NOMO-1 treated with DMSO at 0.1 percent for 48 hours (cell line): ENCODE measurements around the gene ZNF69.
A peak's percentile ranks its signal among the peaks of the same experiment; 100 is the strongest.
"Not testable (repeated sequence)": the region's sequence is repeated elsewhere in the genome, so short reads cannot be mapped to it uniquely, and the experiment has no call there.

Experiments used
- DNase-seq: peaks from one replicate; lab custom pipeline; 2025; ENCODE audit not compliant: unreplicated experiment; lab: John Stamatoyannopoulos, UW

ZNF69 gene

DNA sequence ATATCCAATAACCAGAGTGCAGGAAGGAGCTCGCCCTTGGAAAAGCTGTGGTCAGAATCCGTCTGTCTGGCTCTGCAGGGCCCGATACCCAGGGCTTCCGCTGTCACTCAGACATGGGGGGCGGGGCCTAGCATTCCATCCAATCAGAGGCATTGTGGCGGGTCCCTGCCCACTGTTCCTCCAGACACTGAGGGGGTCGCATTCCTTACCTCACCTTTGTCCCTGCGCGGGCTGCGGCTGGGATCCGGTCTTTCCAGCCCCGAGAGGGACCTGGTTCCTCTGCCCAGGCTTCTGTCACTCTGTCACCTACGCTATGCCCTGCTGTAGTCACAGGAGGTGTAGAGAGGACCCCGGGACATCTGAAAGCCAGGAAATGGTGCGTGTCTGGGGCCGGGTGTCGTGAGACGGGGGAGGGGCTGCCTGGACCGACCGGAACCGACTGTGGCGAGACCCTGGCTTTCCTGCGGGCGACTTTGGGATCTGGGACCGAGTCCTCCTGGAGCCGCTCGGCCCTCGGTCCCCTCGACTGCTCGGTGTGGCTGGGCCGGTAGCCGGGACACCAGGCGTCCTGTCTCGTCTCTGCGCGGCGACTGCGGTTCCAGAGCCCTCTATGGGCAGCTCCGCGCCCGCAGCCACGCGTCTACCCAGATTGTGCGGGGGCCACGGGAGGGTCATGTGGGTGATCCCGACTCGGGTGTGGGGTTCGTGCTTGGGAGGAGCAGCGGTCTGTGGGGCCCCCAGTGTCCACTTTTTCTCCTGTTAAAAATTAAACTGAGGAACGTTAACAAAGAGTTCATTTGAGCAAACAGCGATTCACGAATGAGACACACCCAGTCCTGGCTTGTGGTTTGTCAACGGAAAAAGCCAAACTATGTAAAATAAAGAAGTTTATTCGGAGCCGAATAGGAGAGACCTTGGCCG lies at the start of gene ZNF69:
TSS of gene ZNF69 (plus strand) at position 172 of the 921 bp plus-strand sequence. CDS start at position 314, 142 bp downstream.
- peak; percentile 72 for DNase-seq

DNA sequence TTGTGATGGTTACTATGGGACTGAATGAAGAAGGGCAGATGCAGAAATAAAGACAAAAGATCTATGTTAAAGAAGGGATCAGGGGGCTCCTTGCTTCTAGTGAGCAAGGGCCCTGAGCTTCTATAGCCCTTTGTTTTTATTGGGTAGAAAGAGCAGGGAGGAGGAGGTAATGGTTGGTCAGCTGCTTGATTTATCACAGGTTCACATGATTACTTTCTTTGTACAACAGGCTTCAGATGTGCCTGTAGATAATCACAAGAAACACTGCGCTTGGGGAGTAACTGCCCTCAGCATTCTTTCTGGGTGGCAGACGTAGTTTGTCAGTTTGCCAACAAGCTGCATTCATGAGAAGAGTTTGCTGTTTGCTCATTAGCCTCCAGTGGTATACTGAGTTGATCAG lies 43.9 kb upstream of the ZNF69 start:
- DNase-seq: no peak

DNA sequence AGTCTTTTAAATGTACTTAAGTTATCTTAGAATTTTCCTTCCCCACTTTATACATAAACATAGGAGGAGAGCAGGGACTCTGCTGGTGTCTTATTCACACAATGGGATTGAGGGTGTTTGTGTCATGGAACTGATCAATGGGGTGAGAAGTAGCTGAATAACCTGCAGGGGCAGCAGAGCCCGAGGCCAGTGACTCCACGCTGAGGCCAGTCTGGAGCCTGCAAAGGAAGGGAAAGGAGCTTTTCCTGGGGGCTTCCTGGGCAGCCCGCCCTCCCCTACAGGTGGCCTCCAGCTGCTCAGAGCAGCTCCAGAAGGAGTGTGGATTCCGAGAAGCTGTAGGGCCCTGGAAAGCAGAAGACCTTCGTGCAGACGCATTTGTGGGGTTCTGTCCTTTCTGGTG lies 40.0 kb upstream of the ZNF69 start:
- not testable (repeated sequence) for DNase-seq

DNA sequence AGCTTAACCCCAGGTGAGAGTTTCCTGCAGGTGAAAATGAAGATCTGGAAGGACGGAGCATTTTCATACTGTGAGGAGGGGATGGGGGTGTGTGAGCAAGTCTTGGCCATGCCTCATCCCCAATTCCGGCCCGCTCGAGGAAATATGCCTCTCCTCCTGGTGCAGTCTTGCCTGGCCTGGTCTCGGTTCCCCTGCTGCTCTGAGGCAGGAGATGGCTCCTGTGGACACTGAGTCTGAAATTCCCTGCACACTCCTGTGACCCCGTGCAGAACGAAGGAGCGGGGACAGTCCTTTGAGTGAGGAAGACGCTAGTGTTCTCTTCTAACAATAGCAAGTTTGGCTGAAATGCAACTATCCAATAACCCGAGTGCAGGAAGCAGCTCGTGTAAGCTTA lies 39.4 kb upstream of the ZNF69 start:
- DNase-seq: no peak

DNA sequence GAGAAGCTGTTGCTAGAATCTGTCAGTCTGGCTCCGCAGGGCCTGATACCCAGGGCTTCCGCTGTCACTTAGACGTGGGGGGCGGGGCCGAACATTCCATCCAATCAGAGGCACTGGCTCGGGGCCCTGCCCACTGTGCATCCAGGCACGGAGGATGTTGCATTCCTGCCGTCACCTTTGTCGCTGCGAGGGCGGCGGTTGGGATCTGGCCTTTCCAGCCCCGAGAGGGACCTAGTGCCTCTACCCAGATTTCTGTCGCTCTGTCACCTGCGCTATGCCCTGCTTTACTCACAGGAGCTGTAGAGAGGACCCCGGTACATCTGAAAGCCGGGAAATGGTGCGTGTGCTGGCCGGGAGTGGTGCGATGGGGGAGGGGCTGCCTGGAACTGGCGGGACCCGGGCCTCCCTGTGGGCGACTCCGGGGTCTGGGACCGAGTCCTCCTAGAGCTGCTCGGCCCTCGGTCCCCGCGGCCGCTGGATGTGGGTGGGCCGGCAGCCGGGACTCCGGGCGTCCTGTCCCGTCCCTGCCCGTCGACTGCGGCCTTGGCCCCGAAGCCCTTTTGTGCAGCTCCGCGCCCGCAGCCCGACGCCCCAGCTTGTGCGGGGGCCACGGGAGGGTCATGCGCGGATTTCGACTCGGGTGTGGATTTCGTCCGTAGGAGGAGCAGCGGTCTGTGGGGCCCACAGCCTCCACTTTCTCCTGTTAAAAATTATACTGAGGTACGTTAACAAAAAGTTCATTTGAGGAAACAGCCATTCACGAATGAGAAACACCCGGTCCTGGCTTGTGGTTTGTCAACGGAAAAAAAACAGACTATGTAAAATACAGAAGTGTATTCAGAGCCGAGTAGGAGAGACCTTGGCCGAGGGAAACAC lies 38.8 kb upstream of the ZNF69 start, which contains the start of gene ZNF439:
TSS of gene ZNF439 (plus strand) at position 133 of the 876 bp plus-strand sequence. CDS start at position 275, 142 bp downstream.
- peak; percentile 56 for DNase-seq

DNA sequence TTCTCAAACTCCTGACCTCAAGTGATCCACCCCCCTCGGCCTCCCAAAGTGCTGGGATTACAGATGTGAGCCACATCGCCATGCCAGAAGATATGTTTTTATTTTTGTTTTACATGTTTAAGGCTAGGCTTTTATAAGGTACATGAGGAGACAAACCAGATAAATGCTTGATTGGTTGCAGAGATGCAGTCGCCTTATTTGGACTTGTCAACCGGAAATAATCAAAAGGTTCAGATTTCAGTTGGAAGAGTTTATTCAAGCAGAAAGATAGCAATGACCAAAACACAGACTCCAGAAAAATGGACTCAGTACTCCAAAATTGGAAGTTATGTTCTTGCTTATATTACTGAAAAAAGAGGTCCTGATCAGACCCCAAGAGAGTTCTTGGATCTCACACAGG lies 37.3 kb upstream of the ZNF69 start:
- not testable (repeated sequence) for DNase-seq

DNA sequence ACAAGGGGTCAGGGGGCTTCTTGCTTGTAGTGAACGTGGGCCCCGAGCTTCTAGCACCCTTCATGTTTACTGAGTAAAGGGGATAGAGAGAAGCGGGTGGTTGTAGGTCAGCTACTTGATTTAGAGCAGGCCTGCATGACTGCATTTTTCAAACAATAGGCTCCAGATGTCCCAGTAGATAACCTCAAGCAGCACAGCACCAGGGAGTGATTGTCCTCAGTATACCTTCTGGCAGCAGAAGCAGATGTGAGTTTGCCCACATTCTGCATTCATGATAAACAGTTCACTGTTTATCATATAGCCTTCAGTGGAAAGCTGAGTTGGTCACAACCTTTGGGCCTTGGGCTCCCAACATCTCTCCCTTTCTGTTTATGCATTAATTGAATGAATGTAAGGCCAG lies 34.2 kb upstream of the ZNF69 start:
- DNase-seq: no peak

DNA sequence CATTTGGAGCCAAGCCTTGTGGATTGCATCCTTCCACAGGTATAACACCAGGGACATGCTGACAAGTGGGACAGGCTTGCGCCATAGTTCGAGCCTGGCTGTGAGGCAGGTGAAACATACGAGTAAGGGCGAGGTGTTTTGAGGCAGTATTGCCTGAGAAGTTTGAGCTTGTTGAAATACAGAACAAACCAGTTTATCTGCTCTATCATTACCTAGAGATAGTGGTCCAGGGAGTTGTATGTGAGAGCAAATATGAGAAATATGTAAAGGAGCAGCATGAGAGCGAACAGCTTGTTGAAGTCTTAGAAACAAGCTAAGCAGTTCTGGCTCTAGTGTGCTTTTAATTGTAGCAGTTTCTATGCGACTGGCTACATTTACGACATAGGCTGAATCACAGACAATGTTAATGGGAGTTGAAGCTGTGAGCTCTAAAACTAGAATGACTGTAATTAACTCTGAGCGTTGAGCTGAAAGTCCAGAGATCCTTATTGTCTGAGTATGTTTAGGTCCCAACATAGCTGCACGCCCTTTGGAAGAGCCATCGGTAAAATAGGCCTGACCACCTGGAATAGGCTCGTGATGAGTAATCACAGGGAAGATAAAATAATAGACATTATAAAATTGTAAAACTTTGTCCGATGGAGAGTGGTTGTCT lies 30.9 kb upstream of the ZNF69 start:
- no peak for DNase-seq

DNA sequence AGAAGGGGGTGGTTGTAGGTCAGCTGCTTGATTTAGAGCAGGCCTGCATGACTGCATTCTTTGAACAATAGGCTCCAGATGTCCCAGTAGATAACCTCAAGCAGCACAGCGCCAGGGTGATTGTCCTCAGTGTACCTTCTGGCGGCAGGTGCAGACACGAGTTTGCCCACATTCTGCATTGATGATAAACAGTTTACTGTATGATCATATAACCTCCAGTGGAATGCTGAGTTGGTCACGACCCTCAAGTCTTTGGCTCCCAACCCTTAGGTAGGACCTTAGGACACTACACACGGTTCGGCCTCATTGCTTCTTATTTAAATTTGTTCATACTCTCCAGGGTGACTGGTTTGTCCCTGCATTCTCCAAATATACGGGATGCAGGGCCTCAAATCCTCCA lies 26.9 kb upstream of the ZNF69 start:
- no peak for DNase-seq

DNA sequence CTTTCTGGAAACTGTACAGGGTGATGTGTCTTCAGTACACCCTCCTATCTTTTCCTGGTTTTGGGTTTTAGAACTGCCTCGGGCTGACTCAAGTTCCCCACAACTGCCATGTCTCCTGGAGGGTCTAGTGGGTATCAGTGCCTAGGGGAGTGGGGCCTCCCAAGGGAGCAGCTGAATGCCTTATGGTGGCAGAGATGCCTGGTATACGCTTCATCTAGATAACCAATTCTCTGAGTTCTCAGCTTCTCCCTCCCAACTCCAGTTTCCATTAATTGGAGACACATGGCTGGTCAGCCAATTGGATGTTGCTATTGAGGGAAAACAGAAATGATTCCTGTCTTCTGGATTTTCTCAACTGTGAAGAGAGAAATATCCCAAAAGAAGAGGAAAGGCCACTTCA lies 26.3 kb upstream of the ZNF69 start:
- no peak for DNase-seq

DNA sequence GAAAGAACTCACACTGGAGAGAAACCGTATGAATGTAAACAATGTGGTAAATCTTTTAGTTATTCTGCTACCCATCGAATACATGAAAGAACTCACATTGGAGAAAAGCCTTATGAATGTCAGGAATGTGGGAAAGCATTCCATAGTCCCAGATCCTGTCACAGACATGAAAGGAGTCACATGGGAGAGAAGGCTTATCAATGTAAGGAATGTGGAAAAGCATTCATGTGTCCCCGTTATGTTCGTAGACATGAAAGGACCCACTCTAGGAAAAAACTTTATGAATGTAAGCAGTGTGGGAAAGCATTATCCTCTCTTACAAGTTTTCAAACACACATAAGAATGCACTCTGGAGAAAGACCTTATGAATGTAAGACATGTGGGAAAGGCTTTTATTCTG lies 19.8 kb upstream of the ZNF69 start:
- DNase-seq: not testable (repeated sequence)

DNA sequence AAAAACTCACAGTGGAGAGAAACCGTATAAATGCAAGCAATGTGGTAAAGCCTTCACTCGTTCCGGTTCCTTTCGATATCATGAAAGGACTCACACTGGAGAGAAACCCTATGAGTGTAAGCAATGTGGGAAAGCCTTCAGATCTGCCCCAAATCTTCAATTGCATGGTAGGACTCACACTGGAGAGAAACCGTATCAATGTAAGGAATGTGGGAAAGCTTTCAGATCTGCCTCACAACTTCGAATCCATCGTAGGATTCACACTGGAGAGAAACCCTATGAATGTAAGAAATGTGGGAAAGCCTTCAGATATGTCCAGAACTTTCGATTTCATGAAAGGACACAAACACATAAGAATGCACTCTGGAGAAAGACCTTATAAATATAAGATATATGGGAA lies 19.4 kb upstream of the ZNF69 start:
- no peak for DNase-seq

DNA sequence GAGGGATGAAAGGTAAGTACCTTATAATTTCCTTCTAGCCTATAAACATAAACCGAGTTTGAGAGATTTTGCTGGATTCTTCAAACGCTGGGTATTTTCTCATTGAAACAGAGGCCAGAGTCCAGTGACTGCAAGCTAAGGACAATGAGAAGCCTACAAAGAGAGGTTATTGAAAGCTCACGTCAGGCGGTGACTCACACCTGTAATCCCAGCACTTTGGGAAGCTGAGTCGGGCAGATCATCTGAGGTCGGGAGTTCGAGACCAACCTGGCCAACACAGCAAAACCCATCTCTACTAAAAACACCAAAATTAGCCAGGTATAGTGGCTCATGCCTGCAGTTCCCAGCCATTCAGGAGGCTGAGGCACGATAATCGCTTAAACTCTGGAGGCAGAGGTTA lies 15.0 kb upstream of the ZNF69 start:
- DNase-seq: no peak

DNA sequence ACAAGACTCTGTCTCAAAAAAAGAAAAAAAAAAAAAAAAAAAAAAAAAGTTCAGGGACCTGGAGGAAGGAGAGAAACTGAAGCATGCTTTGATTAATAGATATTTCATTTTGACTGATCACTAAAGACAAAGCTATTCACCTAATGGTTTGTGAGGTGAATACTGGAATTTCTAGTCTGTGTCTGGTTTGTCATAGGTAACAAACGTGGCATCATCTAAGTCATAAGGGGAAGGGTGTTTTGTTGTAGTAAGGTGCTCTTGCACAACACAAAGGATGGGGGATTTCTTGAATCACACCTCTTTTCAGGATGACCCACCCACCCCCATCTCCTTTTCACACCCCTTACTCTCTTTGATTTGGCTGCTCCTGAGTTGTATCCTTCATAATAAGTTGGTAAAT lies 13.8 kb upstream of the ZNF69 start:
- no peak for DNase-seq

DNA sequence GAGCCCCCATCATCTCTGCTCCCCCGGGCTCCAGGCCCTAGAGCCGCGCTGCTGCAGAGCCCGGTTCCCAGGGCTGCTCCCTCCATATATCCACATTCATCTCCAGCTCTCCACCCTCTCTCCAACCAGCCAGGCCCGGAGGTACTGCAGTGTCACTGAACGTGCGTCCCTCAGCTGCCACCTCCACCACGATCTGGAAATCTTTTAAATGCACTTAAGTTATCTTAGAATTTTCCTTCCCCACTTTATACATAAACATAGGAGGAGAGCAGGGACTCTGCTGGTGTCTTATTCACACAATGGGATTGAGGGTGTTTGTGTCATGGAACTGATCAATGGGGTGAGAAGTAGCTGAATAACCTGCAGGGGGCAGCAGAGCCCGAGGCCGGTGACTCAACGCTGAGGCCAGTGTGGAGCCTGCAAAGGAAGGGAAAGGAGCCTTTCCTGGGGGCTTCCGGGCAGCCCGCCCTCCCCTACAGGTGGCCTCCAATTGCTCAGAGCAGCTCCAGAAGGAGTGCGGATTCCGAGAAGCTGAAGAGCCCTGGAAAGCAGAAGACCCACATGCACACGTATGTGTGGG lies 7.8 kb upstream of the ZNF69 start:
- not testable (repeated sequence) for DNase-seq

DNA sequence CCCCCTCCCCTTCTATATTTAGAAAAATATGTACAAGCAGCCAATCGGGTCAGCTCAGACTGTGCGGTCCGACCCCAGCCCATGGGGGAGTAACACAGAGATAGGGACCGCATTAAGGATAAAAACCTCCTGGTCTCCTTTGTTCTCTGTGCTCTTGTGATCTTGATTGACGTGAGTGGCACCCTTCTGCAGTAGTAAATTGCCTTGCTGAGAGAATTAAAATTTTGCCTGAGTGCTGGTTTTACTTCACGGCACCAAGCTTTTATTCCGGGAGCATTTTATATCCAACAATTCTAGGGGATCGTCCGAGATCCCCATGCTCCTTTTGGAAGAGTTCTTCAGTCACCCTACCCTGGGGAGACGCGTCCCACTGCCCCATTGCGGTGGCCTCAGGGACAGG lies 7.0 kb upstream of the ZNF69 start:
- DNase-seq: no peak

DNA sequence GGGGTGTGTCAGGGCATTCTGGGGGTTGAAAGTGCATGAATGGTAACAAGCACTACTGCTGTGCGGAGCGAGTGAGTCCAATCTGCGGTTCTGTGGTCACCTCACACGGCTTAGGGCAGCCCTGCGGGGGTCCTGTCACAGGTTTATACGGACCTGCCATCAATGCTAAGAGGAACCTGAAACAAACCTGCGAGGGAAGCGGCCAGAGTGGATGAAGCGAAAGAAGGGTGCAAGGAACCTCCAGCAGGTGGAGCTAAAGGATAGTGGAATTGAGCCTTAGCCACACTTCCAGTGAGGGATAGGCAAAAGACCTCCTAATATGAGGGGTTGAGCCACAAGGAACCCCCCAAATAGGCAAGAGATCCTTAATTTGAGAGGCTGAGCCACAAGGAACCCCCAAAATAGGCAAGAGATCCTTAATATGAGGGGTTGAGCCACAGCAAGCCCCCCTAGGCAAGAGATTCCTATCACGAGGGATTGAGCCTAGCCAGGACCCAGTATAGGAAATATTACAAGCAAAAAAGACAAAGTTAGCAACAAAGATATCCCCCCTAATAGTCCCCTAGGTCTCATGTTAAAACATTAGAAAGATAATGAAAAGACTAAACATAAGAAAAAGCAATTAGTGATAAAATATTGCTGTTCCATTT lies 6.3 kb upstream of the ZNF69 start:
- DNase-seq: peak; percentile 63

DNA sequence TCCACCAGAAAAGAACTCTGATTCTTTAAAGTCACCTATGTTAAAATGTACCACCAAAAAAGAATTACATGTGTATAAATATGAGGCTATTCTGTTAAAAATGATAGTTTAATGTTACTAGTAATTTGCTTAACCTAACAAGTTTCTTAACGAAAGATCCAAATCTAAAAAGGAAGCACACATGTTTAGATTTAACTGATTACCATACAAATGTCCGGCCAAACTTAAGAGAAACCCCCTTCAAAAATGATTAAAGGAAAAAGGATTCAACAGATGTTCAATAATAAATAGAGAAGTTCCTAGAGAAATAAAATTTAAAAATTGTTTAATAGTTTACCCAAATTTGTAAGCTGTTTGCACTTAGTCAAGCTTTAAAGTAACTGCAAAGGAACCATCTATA lies 5.0 kb upstream of the ZNF69 start:
- DNase-seq: no peak

DNA sequence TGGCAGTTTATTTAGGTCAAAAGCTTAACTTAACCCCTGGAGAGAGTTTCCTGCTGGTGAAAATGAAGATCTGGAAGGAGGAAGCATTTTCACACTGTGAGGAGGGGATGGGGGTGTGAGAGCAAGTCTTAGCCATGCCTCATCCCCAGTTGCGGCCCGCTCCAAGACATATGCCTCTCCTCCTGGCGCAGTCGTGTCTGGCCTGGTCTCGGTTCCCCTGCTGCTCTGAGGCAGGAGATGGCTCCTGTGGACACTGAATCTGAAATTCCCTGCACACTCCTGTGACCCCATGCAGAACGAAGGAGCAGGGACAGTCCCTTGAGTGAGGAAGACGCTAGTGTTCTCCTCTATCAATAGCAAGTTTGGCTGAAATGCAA lies 360 bp upstream of the ZNF69 start:
- peak; percentile 15 for DNase-seq

DNA sequence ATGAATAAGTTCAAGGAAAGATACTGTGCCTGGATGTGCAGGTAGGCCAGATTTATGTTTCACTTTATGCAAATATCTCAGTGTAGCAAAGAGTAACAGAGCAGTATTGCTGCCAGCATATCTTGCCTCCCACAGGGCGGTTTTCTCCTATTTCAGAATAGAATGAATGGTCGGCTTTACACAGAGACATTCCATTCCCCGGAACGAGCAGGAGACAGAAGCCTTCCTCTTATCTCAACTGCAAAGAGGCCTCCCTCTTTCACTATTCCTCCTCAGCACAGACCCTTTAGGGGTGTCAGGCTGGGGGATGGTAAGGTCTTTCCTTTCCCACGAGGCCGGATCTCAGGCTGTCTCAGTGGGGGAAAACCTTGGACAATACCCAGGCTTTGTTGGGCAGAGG lies 2.3 kb downstream of the ZNF69 start:
- not testable (repeated sequence) for DNase-seq
